Hypothalamus (tissue), 51 donors: ENCODE data around the gene HSF2BP.
"Not testable (repeated sequence)": the region's sequence is repeated elsewhere in the genome, so short reads cannot be mapped to it uniquely, and the experiment has no call there.

ENCODE experiments used
- DNase-seq, 51 donors: peaks; one replicate each; lab custom pipeline; 2025; lab: John Stamatoyannopoulos, UW

Gene HSF2BP

GRCh38 chr21:43688906-43689305 is 29.6 kb upstream of the HSF2BP start:
- no peak for DNase-seq

GRCh38 chr21:43687566-43688399 is 28.5 kb upstream of the HSF2BP start:
- DNase-seq, result peak in 1 of 51 donors; percentile 11

GRCh38 chr21:43686811-43687565 is 27.7 kb upstream of the HSF2BP start:
- no peak for DNase-seq

- DNase-seq, result no peak
Observed at GRCh38 chr21:43684424-43684823, 25.1 kb upstream of the HSF2BP start.

- no peak for DNase-seq
Observed at GRCh38 chr21:43681650-43682049, 22.4 kb upstream of the HSF2BP start.

- not testable (repeated sequence) for DNase-seq
Observed at GRCh38 chr21:43680421-43680820, 21.1 kb upstream of the HSF2BP start.

GRCh38 chr21:43679951-43680350 is 20.7 kb upstream of the HSF2BP start:
- no peak for DNase-seq

GRCh38 chr21:43676391-43676790 is 17.1 kb upstream of the HSF2BP start:
- DNase-seq, result no peak

GRCh38 chr21:43675871-43676270 is 16.6 kb upstream of the HSF2BP start:
- DNase-seq, result no peak

- DNase-seq, result no peak
Observed at GRCh38 chr21:43669828-43670605, 10.7 kb upstream of the HSF2BP start.

GRCh38 chr21:43667191-43667904 is 8.1 kb upstream of the HSF2BP start:
- DNase-seq, result no peak

GRCh38 chr21:43665879-43666278 is 6.6 kb upstream of the HSF2BP start:
- no peak for DNase-seq

GRCh38 chr21:43664358-43664757 is 5.1 kb upstream of the HSF2BP start:
- no peak for DNase-seq

- DNase-seq, result no peak
Observed at GRCh38 chr21:43663033-43663432, 3.7 kb upstream of the HSF2BP start.

GRCh38 chr21:43662286-43662685 is 3.0 kb upstream of the HSF2BP start:
- no peak for DNase-seq

GRCh38 chr21:43658769-43659135 is 536 bp downstream of the HSF2BP start:
- peak in 2 of 51 donors; percentile 14 to 43 for DNase-seq

- no peak for DNase-seq
Observed at GRCh38 chr21:43658088-43658741, 1.1 kb downstream of the HSF2BP start.

GRCh38 chr21:43657355-43658087 is 1.8 kb downstream of the HSF2BP start:
- no peak for DNase-seq

GRCh38 chr21:43654806-43655489 is 4.3 kb downstream of the HSF2BP start:
- no peak for DNase-seq
